Stomach (tissue), 4 donors: ENCODE measurements around the gene COL1A1.

Experiments
- EP300 ChIP-seq: sonication (generic); formaldehyde crosslinking; IDR thresholded peaks from one replicate; pipeline ENCODE4 v1.6.1; 2017; ENCODE audit warnings: antibody characterized with exemption
- POLR2A ChIP-seq, 4 donors: fragments of 450-650 bp; IDR thresholded peaks; one replicate each; pipeline ENCODE4 v1.6.1; 2016; ENCODE audit warnings: antibody characterized with exemption in 4 of 4, control low read depth in 2 of 4, mild to moderate bottlenecking in 1 of 4, moderate library complexity in 1 of 4
- TF ChIP-seq, protein P1 (sequence below), 7 experiments: fragments of 450-650 bp in 4 of 7; fragments of 200-600 bp in 3 of 7; sonication (generic) in 3 of 7; IDR thresholded peaks; one replicate each; pipeline ENCODE4 v1.5.1; 2016 to 2019; ENCODE audit warnings: antibody characterized with exemption in 7 of 7, control low read depth in 2 of 7, mild to moderate bottlenecking in 1 of 7

DNA sequence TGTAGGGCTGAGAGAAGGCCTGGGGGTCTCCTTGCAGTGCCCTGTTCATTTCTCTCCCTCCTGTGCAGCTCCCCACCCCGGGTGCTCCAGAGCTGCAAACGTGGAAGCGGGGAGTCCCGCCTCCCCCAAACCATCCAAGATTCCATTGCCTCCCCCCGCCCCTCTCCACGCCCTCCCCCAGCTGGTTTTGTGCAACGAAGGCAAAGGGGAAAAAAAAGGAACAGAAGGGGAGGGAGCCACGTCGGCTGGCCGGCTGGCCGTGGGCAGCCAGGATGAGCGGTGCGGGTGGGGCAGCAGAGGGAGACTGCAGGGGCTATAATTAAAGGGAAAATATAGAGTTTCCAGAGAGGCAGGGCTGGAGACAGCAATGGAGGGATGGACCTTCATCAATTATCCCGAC, 1.7 kb upstream of the COL1A1 start:
- TF ChIP-seq, protein P1, sequence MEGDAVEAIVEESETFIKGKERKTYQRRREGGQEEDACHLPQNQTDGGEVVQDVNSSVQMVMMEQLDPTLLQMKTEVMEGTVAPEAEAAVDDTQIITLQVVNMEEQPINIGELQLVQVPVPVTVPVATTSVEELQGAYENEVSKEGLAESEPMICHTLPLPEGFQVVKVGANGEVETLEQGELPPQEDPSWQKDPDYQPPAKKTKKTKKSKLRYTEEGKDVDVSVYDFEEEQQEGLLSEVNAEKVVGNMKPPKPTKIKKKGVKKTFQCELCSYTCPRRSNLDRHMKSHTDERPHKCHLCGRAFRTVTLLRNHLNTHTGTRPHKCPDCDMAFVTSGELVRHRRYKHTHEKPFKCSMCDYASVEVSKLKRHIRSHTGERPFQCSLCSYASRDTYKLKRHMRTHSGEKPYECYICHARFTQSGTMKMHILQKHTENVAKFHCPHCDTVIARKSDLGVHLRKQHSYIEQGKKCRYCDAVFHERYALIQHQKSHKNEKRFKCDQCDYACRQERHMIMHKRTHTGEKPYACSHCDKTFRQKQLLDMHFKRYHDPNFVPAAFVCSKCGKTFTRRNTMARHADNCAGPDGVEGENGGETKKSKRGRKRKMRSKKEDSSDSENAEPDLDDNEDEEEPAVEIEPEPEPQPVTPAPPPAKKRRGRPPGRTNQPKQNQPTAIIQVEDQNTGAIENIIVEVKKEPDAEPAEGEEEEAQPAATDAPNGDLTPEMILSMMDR (IDR thresholded peaks at IDR 0.05) = no peak
- TF ChIP-seq EP300 = no peak
- no peak for TF ChIP-seq POLR2A (IDR thresholded peaks at IDR 0.05)
